GM21786 (cell line): ENCODE results near the gene DFFA.

Experiments
- ATAC-seq: cut with Tn5 transposase; IDR thresholded peaks from one replicate; pipeline ENCODE4 v1.9.1; 2021; ENCODE audit not compliant: unreplicated experiment

The DFFA gene, protein sequence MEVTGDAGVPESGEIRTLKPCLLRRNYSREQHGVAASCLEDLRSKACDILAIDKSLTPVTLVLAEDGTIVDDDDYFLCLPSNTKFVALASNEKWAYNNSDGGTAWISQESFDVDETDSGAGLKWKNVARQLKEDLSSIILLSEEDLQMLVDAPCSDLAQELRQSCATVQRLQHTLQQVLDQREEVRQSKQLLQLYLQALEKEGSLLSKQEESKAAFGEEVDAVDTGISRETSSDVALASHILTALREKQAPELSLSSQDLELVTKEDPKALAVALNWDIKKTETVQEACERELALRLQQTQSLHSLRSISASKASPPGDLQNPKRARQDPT

DNA sequence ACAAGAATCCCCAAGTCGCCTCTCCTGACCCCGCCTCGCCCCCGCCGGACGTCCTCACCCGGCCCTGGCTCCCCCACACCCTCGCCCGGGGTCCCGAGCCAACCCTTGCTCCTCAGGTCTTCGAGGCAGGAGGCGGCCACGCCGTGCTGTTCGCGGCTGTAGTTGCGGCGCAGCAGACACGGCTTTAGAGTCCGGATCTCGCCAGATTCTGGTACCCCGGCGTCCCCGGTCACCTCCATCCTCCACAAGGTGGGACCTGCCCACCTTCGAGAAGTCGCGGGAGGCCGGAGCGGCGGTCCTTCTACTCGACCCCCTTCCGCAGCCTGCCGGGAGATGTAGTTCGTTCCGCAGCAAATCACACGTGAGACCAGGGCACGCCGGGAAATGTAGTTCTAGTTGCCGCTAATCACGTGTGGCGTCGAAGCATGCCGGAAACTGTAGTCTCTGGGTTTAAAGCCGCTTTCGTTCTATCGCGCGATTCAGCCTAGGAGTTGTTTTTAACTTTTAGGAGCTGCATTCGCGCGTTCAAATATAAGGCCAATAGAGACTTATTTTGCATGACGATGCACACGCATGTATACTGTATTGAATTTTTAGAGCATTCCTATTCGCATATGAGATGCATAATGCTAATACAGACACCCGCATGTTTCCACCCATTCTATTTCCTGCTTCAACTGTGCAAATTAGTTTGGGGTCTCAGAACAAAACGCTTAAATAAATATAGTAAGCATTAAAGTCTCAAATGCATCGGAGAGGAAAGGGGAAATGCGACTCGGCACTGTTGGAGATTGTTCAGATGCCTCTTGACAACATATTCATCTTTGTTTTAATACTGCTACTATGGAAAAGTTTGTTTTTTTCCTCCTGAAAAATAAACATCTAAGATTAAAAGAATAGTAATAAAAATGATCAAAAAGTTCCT, at the start of gene DFFA:
Gene DFFA, minus strand, starts transcription at position 310 of the 925 bp plus-strand sequence. Its CDS starts 71 bp downstream, at position 239.
- peak; percentile 80 for ATAC-seq

DNA sequence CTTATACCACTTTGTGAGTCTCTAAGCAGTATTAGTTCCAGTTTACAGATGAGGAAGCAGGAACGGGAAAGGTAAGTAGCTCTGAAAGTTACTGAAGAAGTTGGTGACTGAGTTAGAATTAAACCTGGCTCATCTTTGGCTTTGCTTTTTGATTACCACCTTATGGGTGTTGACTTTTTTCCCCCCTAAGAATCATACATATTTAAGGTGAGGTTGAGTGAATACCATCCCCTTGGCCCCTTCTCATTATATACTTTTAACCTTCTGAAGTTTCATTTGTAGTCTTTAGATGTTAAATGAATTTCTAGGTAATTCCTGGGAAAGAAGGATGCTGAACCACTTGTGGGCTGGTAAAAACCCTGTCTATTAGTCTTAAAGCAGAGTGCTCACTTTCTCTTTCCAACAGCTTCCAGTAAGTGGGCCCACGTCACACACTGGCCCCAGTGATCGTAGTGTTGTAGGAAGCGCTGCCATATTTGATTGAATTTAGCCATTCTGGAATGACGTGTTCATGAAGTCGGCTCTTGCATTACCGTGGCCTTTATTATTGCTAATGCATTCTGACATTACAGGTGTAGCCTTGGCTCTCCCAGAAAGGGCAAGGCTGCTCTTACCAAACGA, 49.3 kb upstream of the DFFA start:
- ATAC-seq = no peak

DNA sequence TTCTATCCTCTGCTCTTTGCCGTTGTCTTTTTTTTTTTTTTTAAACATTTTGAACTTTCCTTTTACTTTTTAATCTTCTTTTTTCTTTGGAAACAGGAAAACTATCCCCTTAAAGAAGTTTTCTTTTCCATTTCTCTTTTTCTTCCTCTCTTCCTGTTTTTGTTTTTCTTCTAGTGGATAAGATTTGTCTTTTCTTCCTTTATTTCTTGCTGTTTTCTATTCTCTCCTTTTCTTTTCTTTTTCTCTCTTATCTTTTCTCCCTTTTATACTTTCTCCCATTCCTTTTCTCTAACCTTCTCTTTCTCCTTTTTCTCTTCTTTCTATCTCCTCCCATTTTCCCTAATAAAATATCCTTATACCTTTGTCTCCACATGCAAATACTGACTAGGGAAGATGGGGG, 48.6 kb upstream of the DFFA start:
- no peak for ATAC-seq

DNA sequence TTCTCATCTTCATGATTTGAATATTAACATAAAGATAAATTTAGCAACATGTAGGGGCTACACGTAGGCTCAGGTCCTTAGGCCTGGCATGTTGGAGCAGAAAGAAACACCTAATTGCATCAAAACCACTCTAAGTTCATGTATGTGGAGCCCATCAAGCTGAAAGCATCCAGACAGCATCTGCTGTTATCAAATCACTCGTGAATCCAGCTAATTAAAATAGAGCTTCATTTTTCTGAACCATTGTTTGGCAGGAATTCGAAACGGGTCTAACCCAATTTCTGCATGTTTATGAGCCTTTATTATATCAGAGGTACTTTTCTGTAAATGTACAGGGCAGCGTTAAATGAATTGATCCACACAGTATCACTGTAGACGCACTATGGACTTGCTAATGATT, 48.2 kb upstream of the DFFA start:
- no peak for ATAC-seq

DNA sequence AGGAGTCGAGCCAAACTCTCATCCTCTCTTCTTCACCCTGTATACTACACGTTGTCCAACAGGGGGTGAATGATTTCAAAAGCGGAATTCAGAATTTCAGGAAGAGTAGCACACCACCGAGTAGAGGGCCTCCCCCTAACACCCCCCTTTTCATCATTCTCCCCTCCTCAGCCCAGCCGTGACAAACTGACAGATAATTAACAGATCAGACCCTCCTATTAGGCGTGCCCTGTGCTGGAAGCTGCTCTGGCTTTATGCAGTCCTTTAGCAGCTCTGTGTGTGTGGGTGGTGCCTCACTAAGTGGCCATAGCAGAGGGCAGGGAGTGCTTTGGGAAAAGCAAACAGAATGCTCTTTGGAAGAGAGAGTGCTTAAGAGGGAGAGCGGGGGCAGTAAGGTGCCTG, 46.7 kb upstream of the DFFA start:
- no peak for ATAC-seq

DNA sequence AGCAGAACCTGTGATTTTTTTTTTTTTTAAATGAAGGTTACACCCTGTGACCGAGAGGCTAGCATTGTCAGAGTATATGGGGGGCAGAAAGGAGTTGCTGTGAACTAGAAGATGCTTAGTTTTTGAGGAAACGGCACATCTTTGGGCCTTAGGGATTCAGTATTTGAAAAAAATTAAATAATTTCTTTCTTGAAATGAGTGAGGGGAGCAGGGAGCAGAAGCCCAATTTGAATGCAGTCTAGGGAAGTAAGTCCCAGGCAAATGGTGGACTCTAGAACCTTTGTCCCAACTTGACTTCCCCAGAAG, 45.3 kb upstream of the DFFA start:
- ATAC-seq = no peak

DNA sequence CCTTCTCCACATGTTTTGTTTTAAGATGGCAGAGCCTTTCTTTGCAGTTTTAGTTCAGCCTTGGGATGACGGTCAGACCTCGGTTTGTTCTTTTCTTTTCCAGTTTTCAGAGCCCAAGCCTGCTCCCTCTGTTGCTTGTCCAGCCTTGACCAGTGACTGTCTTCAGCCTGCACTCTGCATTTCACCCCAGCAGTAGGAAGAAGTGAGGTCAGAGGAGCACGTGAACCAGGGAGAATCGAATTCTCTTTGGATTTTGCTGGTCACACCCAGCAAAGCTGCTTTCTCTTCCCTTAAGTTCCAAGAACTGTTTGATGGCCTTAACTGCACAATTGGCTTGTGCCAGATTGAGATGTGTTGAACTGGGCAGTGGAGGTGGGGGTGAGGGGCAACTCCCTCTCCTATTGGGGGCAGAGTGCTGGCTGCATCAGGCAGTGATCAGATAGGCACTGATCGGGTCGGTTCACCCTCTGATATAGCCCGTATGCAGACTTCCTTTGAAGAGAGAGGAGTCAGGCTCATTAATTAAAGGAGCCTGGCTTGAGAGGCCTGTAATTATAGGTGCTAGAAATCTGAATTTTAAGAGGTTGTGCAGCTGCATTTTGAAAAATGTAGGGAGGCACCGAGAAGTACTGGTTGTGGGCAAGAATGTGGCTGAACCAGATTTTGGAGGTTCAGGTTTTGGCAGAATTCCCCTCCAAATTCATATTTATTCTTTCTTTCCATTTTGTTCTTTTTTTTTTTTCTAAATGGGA, 44.8 kb upstream of the DFFA start:
- ATAC-seq = no peak

DNA sequence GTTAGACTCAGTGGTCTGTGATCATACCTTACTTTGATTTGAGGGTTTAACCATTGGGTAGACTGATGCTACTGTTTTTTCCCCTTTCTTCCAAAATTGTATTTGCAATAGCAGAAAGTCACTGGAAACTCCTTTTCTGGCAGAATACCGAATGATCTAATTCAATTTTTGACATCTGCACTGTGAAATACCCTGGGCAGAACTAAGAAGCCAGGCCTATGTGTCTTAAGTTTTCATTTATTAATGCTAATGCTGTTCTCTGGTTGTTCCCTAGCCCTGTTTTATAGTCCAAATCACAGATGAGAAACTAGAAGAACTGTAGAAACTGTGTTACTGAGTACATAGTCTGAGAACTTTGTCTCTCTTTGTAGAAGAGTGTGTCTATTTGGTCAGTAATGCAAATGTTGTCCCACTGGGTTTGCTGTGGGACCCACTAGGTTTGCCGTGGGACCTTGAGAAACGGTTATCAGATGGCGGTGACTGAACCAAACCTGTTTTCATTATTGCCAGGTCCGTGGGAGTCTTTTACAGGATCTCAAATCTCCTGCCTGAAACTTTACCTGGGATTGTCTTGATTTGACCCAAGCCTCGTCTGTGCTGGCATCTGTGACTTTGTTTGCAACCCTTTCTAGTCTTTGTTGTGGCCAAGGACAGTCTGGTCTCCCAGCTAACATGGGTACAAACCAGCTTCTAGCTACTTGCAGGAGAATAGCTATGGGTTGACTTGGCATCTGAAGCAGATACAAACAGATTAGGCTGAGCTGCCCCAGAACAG, 43.8 kb upstream of the DFFA start:
- no peak for ATAC-seq

DNA sequence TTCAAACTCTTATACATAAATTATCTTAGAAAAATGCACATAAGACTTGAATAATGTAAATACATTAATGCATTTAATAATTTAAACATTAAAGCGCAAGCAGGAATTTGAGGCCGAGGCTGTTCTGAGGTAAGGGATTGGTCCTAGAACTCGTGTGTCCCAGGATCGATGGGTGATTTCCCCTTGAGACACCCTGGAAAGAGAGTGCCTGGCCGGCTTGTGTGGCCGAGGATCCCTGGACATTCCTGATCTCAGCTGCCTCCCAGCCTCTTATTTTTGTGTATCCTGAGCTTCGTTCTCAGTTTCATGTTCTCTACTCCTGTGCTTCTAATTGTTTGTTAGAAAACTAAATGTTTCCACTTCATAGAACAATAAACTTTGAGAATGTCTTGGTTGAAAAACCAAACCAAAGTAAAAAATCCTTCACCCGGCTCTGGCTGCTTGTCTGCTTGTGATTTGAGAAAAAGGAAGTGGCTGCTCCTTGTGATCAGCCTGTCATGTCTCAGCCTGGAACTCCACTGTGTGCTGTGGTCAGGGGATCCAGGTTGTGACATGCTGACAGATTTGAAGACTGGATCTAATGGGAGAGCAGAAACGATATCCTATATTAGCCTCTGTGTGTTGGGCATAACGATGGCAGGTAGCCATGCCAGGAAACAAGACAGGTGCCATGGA, 43.1 kb upstream of the DFFA start:
- ATAC-seq = no peak

DNA sequence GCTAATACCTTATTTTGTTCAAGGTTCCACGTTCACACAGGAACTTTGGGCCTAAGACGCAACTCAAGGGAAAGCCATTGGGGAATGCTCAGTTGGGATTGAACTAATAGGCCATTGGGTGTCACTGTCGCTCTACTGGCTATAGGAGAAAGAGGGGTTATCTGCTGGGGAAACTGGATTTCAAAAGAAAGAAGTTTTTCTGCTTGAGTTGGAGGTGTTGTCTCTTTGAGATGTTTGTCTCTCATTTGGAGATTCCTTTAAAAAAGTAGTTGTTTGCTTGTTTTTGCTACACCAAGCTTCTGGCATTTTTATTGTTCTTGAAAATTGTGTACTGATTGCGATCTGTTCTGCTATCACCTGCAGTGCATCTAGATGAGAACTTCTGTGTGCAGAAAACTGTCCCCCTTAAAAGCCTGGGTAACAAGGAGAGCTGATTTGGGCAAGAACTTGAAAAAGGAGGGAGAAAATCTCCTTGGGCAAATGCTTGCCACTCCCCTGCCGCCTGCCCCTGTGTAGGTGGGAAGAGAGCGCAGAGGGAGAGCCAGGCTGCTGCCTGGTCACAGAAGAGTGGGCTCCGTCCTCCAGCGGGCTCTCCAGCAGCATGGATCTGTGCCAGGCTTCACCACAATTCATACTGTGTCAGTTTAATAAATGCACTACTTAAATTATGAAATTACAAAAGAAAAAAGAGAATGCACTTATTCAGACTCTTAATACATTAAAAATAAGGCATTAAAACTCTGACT, 42.3 kb upstream of the DFFA start:
- ATAC-seq = no peak

DNA sequence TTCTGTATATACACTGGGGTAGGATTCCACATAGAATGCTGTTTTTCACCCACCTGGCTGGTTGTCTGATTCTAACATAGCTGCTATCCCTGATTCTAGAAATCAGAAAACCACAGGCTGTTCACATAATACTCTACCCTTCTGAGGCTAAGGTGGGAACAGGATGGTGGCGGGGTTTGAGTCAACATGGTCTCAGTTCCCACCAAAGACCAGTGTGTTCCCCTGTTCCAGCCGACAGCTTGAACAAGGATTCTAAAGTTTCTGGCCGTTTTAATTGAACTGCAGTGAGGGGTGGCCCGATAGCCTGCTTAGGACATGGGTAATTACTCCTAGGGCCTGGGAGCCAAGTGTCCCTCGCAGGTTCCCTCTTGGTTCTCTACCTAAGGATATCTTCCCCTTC, 40.9 kb upstream of the DFFA start:
- ATAC-seq = no peak

DNA sequence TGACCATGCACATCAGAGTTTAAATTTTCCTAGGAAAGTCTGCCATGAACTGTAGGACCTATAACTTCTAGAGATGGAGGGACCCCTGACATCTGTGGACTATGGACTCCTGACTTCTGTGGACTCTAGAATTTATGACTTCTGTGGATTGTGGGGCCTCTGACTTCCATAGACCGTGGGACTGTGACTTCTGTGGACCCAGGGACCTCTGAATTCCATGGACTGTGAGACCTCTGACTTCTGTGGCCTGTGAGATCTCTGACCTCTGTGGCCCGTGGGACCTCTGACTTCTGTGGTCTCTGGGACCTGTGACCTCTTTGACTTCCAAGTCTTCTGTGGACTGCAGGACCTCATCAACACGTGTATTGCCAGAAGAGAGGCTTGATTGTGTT, 39.2 kb upstream of the DFFA start:
- no peak for ATAC-seq

DNA sequence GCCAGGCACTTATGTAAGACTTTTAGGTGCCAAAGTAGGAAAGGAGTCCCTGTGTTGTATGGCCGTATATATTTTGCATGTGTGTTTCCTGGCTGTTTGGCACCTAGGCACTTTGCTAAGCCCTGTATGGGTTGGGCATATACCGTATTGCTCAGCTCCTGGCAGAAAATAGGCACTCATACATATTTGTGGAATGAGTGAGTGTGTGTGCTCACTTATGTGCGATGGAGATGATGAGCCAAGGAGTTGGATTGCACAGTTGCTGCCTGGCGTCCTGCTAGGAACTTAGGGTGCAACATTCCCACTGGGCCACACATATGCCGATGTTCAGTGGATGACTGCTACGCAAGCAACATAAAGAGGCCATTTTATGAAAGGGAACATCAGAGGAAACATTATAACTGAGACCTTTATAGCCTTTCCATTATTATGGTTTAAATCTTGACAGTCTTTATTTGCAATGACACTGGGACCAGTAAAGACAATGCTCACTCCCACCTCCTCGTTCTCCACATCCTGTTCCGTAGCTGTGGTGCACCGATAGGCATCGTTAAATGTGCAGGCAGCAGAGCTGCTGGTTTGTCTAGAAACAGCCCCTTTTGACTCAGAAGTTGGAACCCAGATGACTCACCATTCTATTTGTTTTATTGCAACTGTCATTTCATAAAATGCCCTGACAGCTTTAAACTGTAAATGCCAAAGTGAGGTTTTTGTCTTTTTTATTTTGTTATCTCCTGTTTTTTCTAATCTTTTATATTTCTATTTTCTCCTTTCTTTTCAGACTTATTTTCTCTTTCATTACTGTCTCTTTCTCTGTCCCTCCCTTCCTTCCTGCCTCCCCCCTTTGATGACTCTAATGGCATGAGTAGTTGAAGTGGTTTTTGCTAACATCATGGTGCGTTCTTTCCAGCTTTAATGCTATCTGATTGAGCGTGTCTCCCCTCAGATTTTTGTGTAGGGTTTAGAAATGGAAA, 38.5 kb upstream of the DFFA start:
- ATAC-seq = peak; percentile 80

DNA sequence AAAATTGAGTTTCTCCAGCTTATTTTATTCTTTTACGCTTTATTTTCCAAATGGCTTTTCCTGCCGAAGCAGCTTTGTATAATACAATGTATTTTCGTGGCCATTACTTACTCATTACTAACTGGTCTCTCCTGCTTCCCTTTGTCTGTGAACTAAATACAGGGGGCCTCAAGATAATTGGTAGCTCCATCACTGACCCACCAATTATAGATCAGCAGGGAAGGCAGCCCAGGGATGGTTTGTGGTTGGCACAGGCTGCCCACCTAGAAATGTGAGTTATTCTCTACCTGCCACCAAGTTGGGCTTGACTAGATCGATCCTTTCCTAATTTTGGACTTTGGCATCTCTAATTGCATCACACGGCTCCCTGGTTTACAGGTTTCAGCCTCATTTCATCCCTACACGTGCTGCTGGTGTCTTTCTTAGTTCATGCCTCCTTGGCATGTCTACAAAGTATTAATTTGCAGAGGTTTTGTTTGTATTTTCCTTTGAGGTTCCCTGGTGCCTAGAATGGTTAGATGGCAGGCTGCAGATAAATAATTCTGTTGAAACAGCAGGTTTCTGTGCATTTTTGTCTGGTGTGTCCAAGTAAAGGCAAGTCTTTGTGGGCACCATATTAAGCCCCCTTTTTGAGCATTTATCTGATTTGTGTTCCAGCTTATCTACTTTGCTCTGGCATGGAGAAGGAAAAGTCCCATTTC, 37.6 kb upstream of the DFFA start:
- no peak for ATAC-seq

DNA sequence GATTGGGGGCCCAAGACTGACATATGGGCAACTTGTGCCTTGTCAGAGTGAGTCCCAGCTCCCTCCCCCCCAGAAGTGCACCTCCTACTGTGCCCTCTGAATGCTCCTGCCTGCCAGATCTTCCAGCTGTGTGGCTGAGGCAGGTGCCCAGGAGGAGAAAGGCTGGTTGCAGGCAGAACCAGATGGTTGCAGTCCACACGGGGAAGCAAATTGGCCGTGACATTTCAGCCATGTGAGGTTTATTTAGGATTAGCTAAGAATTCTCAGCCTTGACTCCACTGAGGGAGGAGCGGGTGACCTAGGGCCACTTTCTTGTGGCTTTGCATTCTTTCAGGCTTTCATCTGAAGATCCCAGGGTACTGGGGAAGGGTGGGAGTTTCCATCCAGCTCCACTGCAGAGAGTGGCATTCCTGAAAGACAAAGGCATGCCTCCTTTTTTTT, 36.2 kb upstream of the DFFA start:
- no peak for ATAC-seq

DNA sequence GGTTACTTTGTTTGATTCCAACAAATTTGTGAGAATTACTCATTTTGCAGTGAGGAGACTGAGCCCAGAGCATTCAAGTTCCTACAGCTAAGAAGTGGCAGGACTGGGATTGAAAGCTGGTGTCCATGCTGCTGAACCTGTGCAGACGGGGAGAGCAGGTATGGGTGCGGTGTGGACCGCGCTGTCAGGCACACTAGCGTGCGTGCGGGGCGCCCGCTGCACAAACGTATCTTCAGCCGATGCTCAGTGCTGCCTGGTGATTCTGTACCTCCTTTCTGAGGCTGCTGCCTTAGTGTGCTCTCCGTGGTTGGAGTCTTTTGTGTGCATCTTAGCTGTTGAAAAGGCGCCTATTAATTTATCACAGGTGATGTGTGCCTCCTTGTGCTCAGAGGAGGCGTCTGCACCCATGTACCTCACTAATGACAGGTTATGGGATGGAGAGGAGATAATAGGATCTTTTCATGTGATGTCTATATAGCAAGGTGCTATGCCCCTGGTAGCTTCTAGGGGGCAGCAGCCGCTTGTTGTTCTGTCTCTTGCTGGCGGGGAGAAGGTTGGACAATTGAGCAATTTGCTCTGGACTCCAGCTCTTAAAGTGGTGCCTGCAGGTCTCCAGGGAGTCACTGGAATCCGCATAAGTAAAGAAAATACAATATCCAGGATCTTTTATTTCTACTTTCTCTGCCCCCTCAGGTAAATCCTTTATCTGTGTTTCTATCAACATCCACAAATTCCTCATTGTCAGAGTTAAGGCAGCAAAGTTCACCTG, 35.0 kb upstream of the DFFA start:
- ATAC-seq = no peak

DNA sequence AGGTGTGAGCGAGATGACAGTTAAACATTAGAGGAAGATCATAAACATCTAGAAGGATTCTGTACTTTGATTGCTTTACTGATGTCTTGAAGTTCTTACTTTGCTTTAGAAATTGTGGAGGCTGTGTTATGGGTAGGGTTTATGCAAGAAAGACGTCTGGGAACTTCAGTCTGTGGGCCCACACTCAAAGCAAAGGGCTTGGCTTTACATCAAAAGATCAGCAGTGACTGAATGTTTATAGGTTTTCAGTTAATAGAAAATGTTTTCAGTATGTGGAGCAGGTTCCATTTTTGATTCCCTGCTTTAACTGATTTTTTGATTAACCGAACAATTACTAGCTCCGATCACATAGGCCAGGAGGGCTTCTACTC, 34.3 kb upstream of the DFFA start:
- ATAC-seq = no peak
